ENCODE data around the gene WNT3. TPM values are rescaled to one million over a fixed set of nuclear protein-coding genes. Genes with fewer than 3 reads are reported as not detected.

The WNT3 gene
- total and polyA plus RNA-seq, 2 of the 8 experiments (the other 6 are each of a cell fraction or from before 2014, with no cell fraction given) = 0.56 to 2.0 TPM

DNA sequence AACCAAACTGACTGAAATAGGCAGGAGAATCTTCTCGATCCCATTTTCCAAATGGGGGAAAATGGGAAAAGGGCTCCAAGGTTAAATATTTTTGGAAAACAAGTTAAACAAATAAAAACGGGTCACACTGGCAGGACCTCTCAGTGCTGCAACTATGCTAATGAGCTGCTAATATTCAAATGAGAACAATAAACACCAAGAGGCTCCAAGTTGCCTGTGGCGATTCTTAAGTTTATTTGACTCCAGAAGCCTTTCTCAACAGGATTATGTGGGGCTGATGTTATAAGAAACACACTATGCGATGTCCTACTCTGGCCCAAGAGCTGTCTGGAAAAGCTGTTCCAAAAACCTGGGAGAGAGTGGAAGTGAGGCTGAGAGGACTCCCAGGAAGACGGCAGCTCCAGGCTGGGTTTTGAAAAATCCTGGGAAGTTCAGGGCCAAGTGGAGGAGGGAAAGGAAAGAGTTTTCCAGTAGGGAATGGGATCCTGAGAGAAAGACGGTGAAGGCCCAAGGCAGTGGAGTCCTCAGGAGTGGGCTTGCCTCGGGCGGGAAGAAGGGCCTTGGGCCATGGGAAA lies 21.4 kb downstream of the WNT3 start (continued):
- no peak for TF ChIP-seq HDAC6 (IDR thresholded peaks at IDR 0.05; ENCODE audit: low read depth, low read length)
- no peak for TF ChIP-seq CREB1 (IDR thresholded peaks at IDR 0.05)
- no peak for TF ChIP-seq RBBP5 (IDR thresholded peaks at IDR 0.05; ENCODE audit: borderline replicate concordance, low read depth, low read length)
- no peak for TF ChIP-seq KDM1A (IDR thresholded peaks at IDR 0.05; ENCODE audit: borderline replicate concordance, low read length)
- no peak for TF ChIP-seq CBX5 (IDR thresholded peaks at IDR 0.05; ENCODE audit: low read depth, low read length)
- TF ChIP-seq, protein P1, sequence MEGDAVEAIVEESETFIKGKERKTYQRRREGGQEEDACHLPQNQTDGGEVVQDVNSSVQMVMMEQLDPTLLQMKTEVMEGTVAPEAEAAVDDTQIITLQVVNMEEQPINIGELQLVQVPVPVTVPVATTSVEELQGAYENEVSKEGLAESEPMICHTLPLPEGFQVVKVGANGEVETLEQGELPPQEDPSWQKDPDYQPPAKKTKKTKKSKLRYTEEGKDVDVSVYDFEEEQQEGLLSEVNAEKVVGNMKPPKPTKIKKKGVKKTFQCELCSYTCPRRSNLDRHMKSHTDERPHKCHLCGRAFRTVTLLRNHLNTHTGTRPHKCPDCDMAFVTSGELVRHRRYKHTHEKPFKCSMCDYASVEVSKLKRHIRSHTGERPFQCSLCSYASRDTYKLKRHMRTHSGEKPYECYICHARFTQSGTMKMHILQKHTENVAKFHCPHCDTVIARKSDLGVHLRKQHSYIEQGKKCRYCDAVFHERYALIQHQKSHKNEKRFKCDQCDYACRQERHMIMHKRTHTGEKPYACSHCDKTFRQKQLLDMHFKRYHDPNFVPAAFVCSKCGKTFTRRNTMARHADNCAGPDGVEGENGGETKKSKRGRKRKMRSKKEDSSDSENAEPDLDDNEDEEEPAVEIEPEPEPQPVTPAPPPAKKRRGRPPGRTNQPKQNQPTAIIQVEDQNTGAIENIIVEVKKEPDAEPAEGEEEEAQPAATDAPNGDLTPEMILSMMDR (IDR thresholded peaks at IDR 0.05; ENCODE audit: control extremely low read depth in 1 of 3, insufficient read depth in 1 of 3, low read depth in 1 of 3, low read length in 3 of 3) = no peak
- no peak for TF ChIP-seq CHD1 (IDR thresholded peaks at IDR 0.05; ENCODE audit: low read depth, low read length)
- no peak for TF ChIP-seq EP300 (IDR thresholded peaks at IDR 0.05; ENCODE audit: borderline replicate concordance in 1 of 2, low read depth in 2 of 2, low read length in 2 of 2)

All from H1 (cell line).